Suprapubic skin (tissue), 4 donors: ENCODE measurements around the gene RNASE12.

Experiments
- CTCF ChIP-seq, 2 donors: fragments of 200-600 bp in 1 of 2; fragments of 450-650 bp in 1 of 2; sonication (generic) in 1 of 2; IDR thresholded peaks; one replicate each; pipeline ENCODE4 v1.5.1; 2016 to 2019; ENCODE audit warnings: antibody characterized with exemption in 2 of 2, mild to moderate bottlenecking in 1 of 2, moderate library complexity in 1 of 2
- EP300 ChIP-seq: sonication (generic); formaldehyde crosslinking; IDR thresholded peaks from one replicate; pipeline ENCODE4 v1.6.1; 2017; ENCODE audit warnings: antibody characterized with exemption
- POLR2AphosphoS5 ChIP-seq, 3 donors: sonication (generic); formaldehyde crosslinking; IDR thresholded peaks; one replicate each; pipeline ENCODE4 v1.6.1; 2017; ENCODE audit warnings: antibody characterized with exemption in 3 of 3

- TF ChIP-seq CTCF (IDR thresholded peaks at IDR 0.05) (no peak), POLR2AphosphoS5 (IDR thresholded peaks at IDR 0.05) (no peak), EP300 (no peak)
Measured at GRCh38 chr14:20560961-20561360, 30.2 kb downstream of the RNASE12 start, which contains the start of gene RNASE9.
